ENCODE results near the gene LILRB4. TPM values are rescaled to one million over a fixed set of nuclear protein-coding genes. Genes with fewer than 3 reads are reported as not detected.
A peak's percentile ranks its signal among the peaks of the same experiment; 100 is the strongest.

LILRB4 gene
- total RNA-seq, 1 experiment from 2014 or later, result not detected

GRCh38 chr19:54653181-54653809, 9.5 kb upstream of the LILRB4 start:
- no peak overlapping the region for H4K91ac ChIP-seq (ENCODE audit: insufficient read length, low read depth, low read length)
- H2BK5ac ChIP-seq (ENCODE audit: insufficient read length, low read length), result no peak overlapping the region
- H4K20me1 ChIP-seq (ENCODE audit: control insufficient read depth, insufficient read depth, insufficient read length), result no peaks in the 10 kb centered on the region
- H3K23ac ChIP-seq (ENCODE audit: insufficient read length, low read depth, low read length), result no peak overlapping the region
- H3K9me3 ChIP-seq (ENCODE audit: control insufficient read depth, low read depth, low read length), result peaks cover 77% of the 10 kb centered on the region
- no peak overlapping the region for H3K4me3 Mint-ChIP-seq
- no peak overlapping the region for H2BK20ac ChIP-seq (ENCODE audit: low read depth, low read length, poor library complexity, severe bottlenecking)
- no CpG with 5 or more reads among the region's 6 CpGs for WGBS (ENCODE audit: extremely low coverage, insufficient read length, low lambda C conversion rate)
- H3K4me2 ChIP-seq (ENCODE audit: insufficient read depth, insufficient read length, low read length), result no peak overlapping the region
- no peak overlapping the region for H2BK120ac ChIP-seq (ENCODE audit: low read depth, low read length, poor library complexity, severe bottlenecking)
- no peak overlapping the region for H3K27ac Mint-ChIP-seq
- no peak overlapping the region for H2BK12ac ChIP-seq (ENCODE audit: insufficient read length, low read depth, low read length)
- no peak overlapping the region for H3K27ac ChIP-seq (ENCODE audit: insufficient read length, low read depth, low read length)
- no peak overlapping the region for H3T11ph ChIP-seq (ENCODE audit: low read length)
- peaks cover 88 to 95% of the 10 kb centered on the region in 2 experiments for H3K9me3 Mint-ChIP-seq
- H3K56ac ChIP-seq (ENCODE audit: insufficient read length, low read depth, low read length), result no peak overlapping the region
- H2BK15ac ChIP-seq (ENCODE audit: low read depth, low read length), result no peak overlapping the region
- H3K23me2 ChIP-seq (ENCODE audit: insufficient read length, low read depth, low read length, poor library complexity, severe bottlenecking), result no peaks in the 10 kb centered on the region
- H3K79me2 ChIP-seq (ENCODE audit: insufficient read depth, low read length), result no peaks in the 10 kb centered on the region
- H2AFZ ChIP-seq (ENCODE audit: low read length), result no peak overlapping the region
- peak; percentile 59; the same call in 2 of the 3 replicates for TF ChIP-seq CTCF (conservative IDR thresholded peaks at IDR 0.05)
- H3K27me3 ChIP-seq (ENCODE audit: insufficient read depth, low read length), result no peaks in the 10 kb centered on the region
- no peak for DNase-seq
- H3K14ac ChIP-seq (ENCODE audit: insufficient read depth, low read length), result no peak overlapping the region
- H4K5ac ChIP-seq (ENCODE audit: insufficient read length, low read depth, low read length), result no peak overlapping the region
- H3K4me1 Mint-ChIP-seq, result no peaks in the 10 kb centered on the region
- H2AK5ac ChIP-seq (ENCODE audit: insufficient read length, low read length), result no peak overlapping the region
- H3K4me1 ChIP-seq (ENCODE audit: insufficient read depth, low read length), result no peaks in the 10 kb centered on the region
- H3K79me1 ChIP-seq (ENCODE audit: insufficient read depth, low read depth, low read length, poor library complexity, severe bottlenecking), result no peaks in the 10 kb centered on the region
- H3K18ac ChIP-seq (ENCODE audit: insufficient read length, low read depth, low read length), result no peak overlapping the region
- H3K9ac ChIP-seq (ENCODE audit: extremely low read depth, insufficient read length, low read length), result no peak overlapping the region
- no peaks in the 10 kb centered on the region; the same call in none of the 2 replicates for H3K27me3 Mint-ChIP-seq (ENCODE audit: low read depth)
- peaks cover 0 to 22% (median 9%) of the 10 kb centered on the region in 3 experiments; a peak in 6 of 7 replicates for H3K36me3 Mint-ChIP-seq (ENCODE audit: insufficient read depth in 1 of 3, low read depth in 3 of 3)
- no peak overlapping the region for H3K4ac ChIP-seq (ENCODE audit: low read depth, low read length)
- H4K8ac ChIP-seq (replicated peaks; ENCODE audit: insufficient read length, low read depth, low read length), result no peak overlapping the region

All from H9 (cell line).